ENCODE measurements around the gene SCAF8.

Gene SCAF8

GRCh38 chr6:154849475-154849874 is 116.3 kb downstream of the SCAF8 start:
- Mint-ChIP-seq H3K9me3 (no peaks in the 10 kb centered on the region), H3K4me1 (peaks cover 3% of the 10 kb centered on the region), H3K27me3 (no peaks in the 10 kb centered on the region), H3K4me3 (no peak overlapping the region), H3K27ac (no peak overlapping the region), H3K36me3 (peaks cover 16% of the 10 kb centered on the region)
- DNase-seq (ENCODE audit: low spot score in 2 of 2) (no peak), ATAC-seq (ENCODE audit: low read depth) (no peak)

- no peak for ATAC-seq (ENCODE audit: low read depth)
- DNase-seq (ENCODE audit: low spot score in 2 of 2): no peak
- Mint-ChIP-seq H3K27ac (no peak overlapping the region), H3K4me1 (peaks cover 5% of the 10 kb centered on the region), H3K9me3 (no peaks in the 10 kb centered on the region), H3K4me3 (no peak overlapping the region), H3K36me3 (peaks cover 20% of the 10 kb centered on the region), H3K27me3 (no peaks in the 10 kb centered on the region)
These were observed 119.5 kb downstream of the SCAF8 start for GRCh38 chr6:154852687-154853086.

DNA sequence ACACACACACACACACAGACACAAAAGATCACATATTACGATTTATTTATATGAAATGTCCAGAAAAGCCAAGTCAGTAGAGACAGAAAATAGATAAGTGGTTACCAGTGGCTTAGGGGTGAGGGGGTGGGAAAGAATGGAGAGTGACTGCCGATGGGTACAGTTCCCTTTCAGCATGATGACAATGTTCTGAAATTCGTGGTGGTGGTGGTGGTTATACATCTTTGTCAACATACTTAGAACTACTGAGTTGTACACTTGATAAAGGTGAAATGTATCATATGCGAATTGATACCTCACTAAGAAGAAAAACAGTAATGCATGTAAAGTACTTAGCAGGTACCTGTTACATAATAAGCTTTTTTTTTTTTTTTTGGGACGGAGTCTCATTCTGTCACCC is 124.3 kb downstream of the SCAF8 start:
- ATAC-seq (ENCODE audit: low read depth) (no peak), DNase-seq (ENCODE audit: low spot score in 2 of 2) (no peak)
- Mint-ChIP-seq H3K36me3 (peaks cover 15% of the 10 kb centered on the region), H3K4me3 (no peak overlapping the region), H3K4me1 (peaks cover 7% of the 10 kb centered on the region), H3K9me3 (no peaks in the 10 kb centered on the region), H3K27ac (no peak overlapping the region), H3K27me3 (no peaks in the 10 kb centered on the region)

DNA sequence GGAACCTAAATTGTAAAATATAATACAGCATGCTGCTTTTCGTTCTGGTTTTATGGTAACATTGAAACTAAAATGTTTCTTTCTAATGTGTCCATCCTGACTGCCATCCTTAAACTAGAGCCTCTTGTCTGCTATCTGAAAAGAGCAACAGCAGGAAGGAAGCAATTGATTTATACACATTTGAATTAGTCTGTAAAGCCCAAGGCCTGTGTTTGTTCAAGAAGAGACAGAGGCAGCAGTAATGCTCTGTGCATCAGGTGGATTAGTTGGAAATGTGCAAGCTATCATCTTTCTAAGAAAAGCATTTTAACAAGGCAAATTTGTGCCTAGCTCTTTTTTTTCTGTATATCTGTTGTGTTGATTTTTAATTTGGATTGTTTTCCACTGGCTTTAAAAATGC is 128.6 kb downstream of the SCAF8 start:
- H3K4me3 Mint-ChIP-seq: no peak overlapping the region
- H3K27ac Mint-ChIP-seq: no peak overlapping the region
- peaks cover 14% of the 10 kb centered on the region for H3K36me3 Mint-ChIP-seq
- ATAC-seq (ENCODE audit: low read depth): no peak
- no peaks in the 10 kb centered on the region for H3K9me3 Mint-ChIP-seq
- DNase-seq (ENCODE audit: low spot score in 2 of 2): no peak
- peaks cover 7% of the 10 kb centered on the region for H3K4me1 Mint-ChIP-seq
- H3K27me3 Mint-ChIP-seq: no peaks in the 10 kb centered on the region

DNA sequence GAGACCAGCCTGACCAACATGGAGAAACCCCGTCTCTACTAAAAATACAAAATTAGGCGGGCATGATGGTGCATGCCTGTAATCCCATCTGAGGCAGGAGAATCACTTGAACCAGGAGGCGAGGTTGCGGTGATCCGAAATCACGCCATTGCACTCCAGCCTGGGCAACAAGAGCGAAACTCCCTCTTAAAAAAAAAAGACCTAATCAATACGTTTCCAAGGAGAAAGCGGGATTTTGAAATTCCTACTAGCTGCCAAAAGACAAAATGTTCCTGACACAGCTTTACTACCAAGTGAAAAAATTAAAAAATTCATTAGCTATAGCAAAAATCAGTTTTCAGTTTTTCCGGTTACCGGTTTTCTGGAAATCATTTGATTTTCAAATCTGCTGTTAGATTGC is 129.3 kb downstream of the SCAF8 start:
- Mint-ChIP-seq H3K27me3 (no peaks in the 10 kb centered on the region), H3K4me3 (no peak overlapping the region), H3K27ac (no peak overlapping the region), H3K4me1 (peaks cover 5% of the 10 kb centered on the region), H3K9me3 (no peaks in the 10 kb centered on the region), H3K36me3 (peaks cover 11% of the 10 kb centered on the region)
- ATAC-seq (ENCODE audit: low read depth) (no peak), DNase-seq (ENCODE audit: low spot score in 2 of 2) (no peak)

- peaks cover 12% of the 10 kb centered on the region for H3K36me3 Mint-ChIP-seq
- no peak overlapping the region for H3K27ac Mint-ChIP-seq
- H3K4me3 Mint-ChIP-seq: no peak overlapping the region
- H3K9me3 Mint-ChIP-seq: no peaks in the 10 kb centered on the region
- ATAC-seq (ENCODE audit: low read depth) (no peak), DNase-seq (ENCODE audit: low spot score in 2 of 2) (no peak)
- peaks cover 5% of the 10 kb centered on the region for H3K4me1 Mint-ChIP-seq
- no peaks in the 10 kb centered on the region for H3K27me3 Mint-ChIP-seq
These were observed 130.8 kb downstream of the SCAF8 start for GRCh38 chr6:154864066-154864430.

DNA sequence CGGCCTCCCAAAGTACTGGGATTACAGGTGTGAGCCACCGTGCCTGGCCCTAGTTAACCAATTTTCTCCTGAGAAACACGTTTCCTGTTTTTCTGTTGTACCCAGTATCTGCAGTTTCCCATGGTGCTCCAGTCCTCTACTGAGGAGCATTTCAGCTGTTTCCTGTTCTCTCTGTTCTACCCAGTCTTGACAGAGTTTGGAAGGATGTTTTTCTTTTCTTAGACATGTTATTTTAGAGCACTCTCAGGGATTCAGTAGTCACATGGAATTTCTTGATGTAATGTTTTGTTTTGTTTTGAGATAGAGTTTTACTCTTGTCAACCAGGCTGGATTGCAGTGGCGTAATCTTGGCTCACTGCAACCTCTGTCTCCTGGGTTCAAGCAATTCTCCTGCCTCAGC is 132.1 kb downstream of the SCAF8 start:
- Mint-ChIP-seq H3K4me1 (no peaks in the 10 kb centered on the region), H3K36me3 (peaks cover 6% of the 10 kb centered on the region), H3K4me3 (no peak overlapping the region), H3K27ac (no peak overlapping the region), H3K9me3 (no peaks in the 10 kb centered on the region), H3K27me3 (no peaks in the 10 kb centered on the region)
- no peak for ATAC-seq (ENCODE audit: low read depth)
- no peak for DNase-seq (ENCODE audit: low spot score in 2 of 2)

DNA sequence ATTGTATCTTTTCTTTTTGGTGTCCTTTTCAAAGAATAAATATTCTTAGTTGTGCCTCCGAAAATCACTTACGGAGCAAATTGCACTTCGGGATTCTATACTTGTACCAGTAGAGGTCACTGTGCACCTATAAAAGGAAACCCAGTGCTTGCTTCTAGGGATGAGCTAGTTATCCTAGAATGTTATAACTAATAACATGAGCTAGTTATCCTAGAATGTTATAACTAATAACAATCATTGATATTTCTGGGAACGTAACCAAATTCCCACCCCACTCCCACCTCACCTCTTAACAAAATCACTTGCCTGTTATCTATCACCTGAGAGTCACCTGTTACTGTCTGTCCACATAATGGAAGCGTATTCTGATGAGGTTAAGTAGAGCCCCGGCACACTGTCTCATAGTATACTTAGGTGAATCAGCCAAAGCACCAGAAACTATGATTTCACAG is 135.0 kb downstream of the SCAF8 start:
- Mint-ChIP-seq H3K27ac (no peak overlapping the region), H3K9me3 (no peaks in the 10 kb centered on the region), H3K36me3 (peaks cover 10% of the 10 kb centered on the region), H3K27me3 (no peaks in the 10 kb centered on the region), H3K4me1 (no peaks in the 10 kb centered on the region), H3K4me3 (no peak overlapping the region)
- ATAC-seq (ENCODE audit: low read depth): no peak
- DNase-seq (ENCODE audit: low spot score in 2 of 2): peak in 1 of 2 donors; percentile 2

- Mint-ChIP-seq H3K4me1 (peaks cover 4% of the 10 kb centered on the region), H3K27me3 (no peaks in the 10 kb centered on the region), H3K4me3 (no peak overlapping the region), H3K9me3 (no peaks in the 10 kb centered on the region), H3K27ac (no peak overlapping the region), H3K36me3 (peaks cover 13% of the 10 kb centered on the region)
- ATAC-seq (ENCODE audit: low read depth) (no peak), DNase-seq (ENCODE audit: low spot score in 2 of 2) (no peak)
These were observed 139.4 kb downstream of the SCAF8 start for GRCh38 chr6:154872542-154873114.

DNA sequence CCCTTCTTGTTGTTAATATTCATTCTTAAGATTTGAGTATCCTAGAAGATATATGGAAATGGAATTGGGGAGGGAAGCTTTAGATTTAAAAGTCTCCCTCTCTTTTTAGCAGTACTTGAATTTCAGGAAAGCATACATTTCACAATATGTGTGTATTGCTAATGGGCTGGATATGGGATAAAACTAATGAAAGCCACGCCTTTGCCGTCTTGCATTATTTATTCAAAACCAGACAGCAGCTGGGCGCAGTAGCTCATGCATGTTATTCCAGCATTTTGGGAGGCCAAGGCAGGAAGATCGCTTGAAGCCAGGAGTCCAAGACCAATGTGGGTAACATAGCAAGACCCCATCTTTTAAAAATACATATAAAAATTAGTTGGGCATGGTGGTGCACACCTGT is 140.3 kb downstream of the SCAF8 start:
- Mint-ChIP-seq H3K4me1 (peaks cover 4% of the 10 kb centered on the region), H3K27me3 (no peaks in the 10 kb centered on the region), H3K4me3 (no peak overlapping the region), H3K9me3 (no peaks in the 10 kb centered on the region), H3K27ac (no peak overlapping the region), H3K36me3 (peaks cover 13% of the 10 kb centered on the region)
- ATAC-seq (ENCODE audit: low read depth): no peak
- DNase-seq (ENCODE audit: low spot score in 2 of 2): no peak

DNA sequence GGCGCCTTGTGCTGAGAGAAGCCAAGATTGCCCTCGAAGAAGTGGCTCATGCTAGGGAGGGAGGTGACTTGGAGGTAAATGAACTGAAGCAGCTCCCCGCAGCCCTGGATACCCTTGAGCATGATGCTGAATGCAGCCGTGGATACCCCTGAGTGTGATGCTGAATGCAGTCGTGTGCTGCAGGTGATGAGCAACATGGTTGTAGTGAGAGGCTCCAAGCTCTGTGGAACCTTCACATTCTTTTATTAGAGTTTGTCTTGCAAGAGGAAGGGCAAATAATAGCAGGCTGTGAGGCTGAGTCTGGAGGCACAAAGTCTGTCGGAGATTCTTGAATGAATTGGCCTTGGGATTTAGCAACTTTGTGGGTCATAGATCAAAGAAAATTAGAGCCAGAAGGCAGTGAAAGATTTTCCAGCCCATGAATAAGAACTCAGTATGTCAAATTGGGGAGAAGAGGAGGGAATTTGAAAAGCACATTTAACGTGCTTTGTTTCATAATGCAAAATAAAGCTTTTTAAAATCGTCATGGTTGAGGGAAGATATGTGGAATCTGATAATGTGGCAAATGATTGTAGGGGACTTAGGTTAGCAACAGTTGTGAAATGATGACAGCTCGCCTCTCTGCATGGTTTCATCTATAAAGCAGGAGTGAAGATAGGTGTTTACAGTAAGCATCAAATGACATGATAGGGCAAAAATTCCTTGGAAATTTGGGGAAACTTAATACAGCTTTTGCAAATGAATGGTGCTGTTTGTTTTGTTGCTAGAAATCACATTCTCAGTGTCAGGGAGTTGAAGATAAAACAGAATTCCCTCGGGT is 141.8 kb downstream of the SCAF8 start:
- DNase-seq (ENCODE audit: low spot score in 2 of 2): no peak
- Mint-ChIP-seq H3K36me3 (peaks cover 12% of the 10 kb centered on the region), H3K4me1 (peaks cover 4% of the 10 kb centered on the region), H3K27me3 (no peaks in the 10 kb centered on the region), H3K9me3 (no peaks in the 10 kb centered on the region), H3K4me3 (no peak overlapping the region), H3K27ac (peak overlapping the region; percentile 65)
- no peak for ATAC-seq (ENCODE audit: low read depth)

DNA sequence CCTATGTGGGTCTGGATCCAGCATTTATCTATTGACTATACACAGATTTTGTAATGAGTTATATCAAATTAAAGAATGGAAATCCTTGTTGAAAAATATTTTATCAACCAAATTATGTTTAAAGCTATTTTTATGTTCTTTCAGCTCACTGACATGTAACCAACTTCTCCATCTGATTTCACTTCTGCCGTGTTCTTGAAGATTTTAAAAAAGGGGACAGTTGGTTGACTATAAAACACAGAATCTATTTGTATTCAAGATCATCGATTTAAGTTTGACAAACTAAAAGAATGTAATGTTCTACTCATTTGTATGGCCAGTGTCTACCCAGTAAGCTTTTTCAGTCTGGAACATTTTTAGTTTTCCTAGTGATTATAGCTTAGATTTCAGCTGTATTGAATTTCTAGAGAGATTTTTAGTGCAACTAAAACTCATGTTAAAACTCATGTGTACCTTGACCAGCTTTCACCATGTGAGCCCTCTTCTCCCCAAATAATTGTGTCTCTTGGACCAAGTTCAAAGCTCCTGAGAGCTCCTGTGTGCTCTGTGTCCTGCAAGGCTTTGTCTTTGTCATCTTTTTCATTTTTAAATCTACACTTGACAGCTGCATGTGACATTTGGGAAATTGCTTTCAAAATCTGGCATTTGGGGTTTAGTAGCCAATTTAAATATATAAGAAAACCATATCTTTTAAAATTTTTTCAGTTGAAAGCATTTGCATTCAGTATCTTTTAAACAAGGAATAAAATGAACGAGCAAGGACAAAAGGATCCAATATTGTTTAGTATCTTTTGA is 143.5 kb downstream of the SCAF8 start:
- Mint-ChIP-seq H3K9me3 (no peaks in the 10 kb centered on the region), H3K4me1 (peaks cover 4% of the 10 kb centered on the region), H3K27me3 (no peaks in the 10 kb centered on the region), H3K36me3 (peaks cover 12% of the 10 kb centered on the region), H3K4me3 (no peak overlapping the region), H3K27ac (peak overlapping the region; percentile 47)
- ATAC-seq (ENCODE audit: low read depth): no peak
- DNase-seq (ENCODE audit: low spot score in 2 of 2): no peak

GRCh38 chr6:154878871-154879491 is 145.8 kb downstream of the SCAF8 start:
- Mint-ChIP-seq H3K9me3 (no peaks in the 10 kb centered on the region), H3K27me3 (no peaks in the 10 kb centered on the region), H3K4me1 (peaks cover 4% of the 10 kb centered on the region), H3K4me3 (no peak overlapping the region), H3K27ac (no peak overlapping the region), H3K36me3 (peaks cover 17% of the 10 kb centered on the region)
- DNase-seq (ENCODE audit: low spot score in 2 of 2): no peak
- no peak for ATAC-seq (ENCODE audit: low read depth)

DNA sequence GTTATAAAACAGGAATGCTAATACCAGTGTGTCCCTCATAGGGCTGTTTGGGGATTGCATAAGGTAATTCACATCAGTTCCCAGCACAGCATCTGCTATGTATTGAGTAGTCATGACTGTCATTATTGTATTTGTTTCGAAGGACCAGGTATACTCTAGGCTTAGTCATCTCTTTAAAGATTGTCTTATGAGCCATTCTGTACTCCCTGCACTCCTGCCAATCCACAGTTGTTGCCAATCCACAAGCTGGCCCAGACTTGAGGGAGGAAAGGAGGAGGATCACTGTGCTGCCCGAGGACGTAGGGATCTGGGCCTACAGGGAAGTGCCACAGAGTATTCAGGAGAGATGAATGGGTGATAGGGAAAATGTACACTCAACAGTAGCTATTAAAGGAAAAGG is 148.9 kb downstream of the SCAF8 start:
- no peak overlapping the region for H3K4me3 Mint-ChIP-seq
- H3K27ac Mint-ChIP-seq: no peak overlapping the region
- no peaks in the 10 kb centered on the region for H3K27me3 Mint-ChIP-seq
- no peaks in the 10 kb centered on the region for H3K9me3 Mint-ChIP-seq
- ATAC-seq (ENCODE audit: low read depth) (no peak), DNase-seq (ENCODE audit: low spot score in 2 of 2) (no peak)
- H3K4me1 Mint-ChIP-seq: no peaks in the 10 kb centered on the region
- H3K36me3 Mint-ChIP-seq: peaks cover 17% of the 10 kb centered on the region
